Activated CD8-positive, alpha-beta T cell treated with anti-CD3 and anti-CD28 coated beads for 36 hours (primary cell): ENCODE results near the gene UBR3. TPM values are rescaled to one million over a fixed set of nuclear protein-coding genes. Genes with fewer than 3 reads are reported as not detected.

Experiments used
- ATAC-seq: fragments of 200-7000 bp; cut with Tn5 transposase; one replicate; pipeline ENCODE4 v1.10.0; 2021; ENCODE audit warnings: mild to moderate bottlenecking, moderate library complexity
- CTCF ChIA-PET: fragments of 350-600 bp; sonication (Branson Sonifier 250); formaldehyde crosslinking; loops from one replicate; lab custom pipeline; 2021; ENCODE audit warnings: antibody characterized with exemption; lab: Charles Lee
- POLR2A ChIA-PET: fragments of 350-600 bp; sonication (Branson Sonifier 250); formaldehyde crosslinking; loops from one replicate; lab custom pipeline; 2021; ENCODE audit warnings: antibody characterized with exemption; lab: Charles Lee
- DNase-seq: peaks from one replicate; pipeline ENCODE4 v3.0.0-alpha.2; 2020
- H3K27ac Mint-ChIP-seq: one replicate; pipeline ENCODE4 v1.8.0; 2021; ENCODE audit warnings: mild to moderate bottlenecking, mixed read lengths
- H3K27me3 Mint-ChIP-seq: one replicate; pipeline ENCODE4 v1.8.0; 2021; ENCODE audit warnings: mixed read lengths
- H3K36me3 Mint-ChIP-seq: one replicate; pipeline ENCODE4 v1.8.0; 2021; ENCODE audit warnings: low read depth, mixed read lengths
- H3K4me1 Mint-ChIP-seq: one replicate; pipeline ENCODE4 v1.8.0; 2021; ENCODE audit warnings: low read depth, mixed read lengths
- H3K4me3 Mint-ChIP-seq: one replicate; pipeline ENCODE4 v1.8.0; 2021; ENCODE audit warnings: mild to moderate bottlenecking, moderate library complexity, mixed read lengths
- H3K9me3 Mint-ChIP-seq: one replicate; pipeline ENCODE4 v1.8.0; 2021; ENCODE audit warnings: mixed read lengths
- CTCF ChIP-seq: fragments of 200-600 bp; IDR thresholded peaks from one replicate; pipeline ENCODE4 v1.8.0; 2022; ENCODE audit warnings: antibody characterized with exemption, mild to moderate bottlenecking
- intact Hi-C: fragments of 100-400 bp; cut with micrococcal nuclease; formaldehyde crosslinking; loops from one replicate; pipeline ENCODE4 v1.10.0; 2022
- total RNA-seq, 2 experiments: library from RNA; stranded (reverse); gene quantifications; one replicate each; pipeline ENCODE4 v1.2.3, GENCODE V29; 2021

Gene UBR3
- total RNA-seq, 2 experiments from 2014 or later: 14.0 to 15.7 TPM

DNA sequence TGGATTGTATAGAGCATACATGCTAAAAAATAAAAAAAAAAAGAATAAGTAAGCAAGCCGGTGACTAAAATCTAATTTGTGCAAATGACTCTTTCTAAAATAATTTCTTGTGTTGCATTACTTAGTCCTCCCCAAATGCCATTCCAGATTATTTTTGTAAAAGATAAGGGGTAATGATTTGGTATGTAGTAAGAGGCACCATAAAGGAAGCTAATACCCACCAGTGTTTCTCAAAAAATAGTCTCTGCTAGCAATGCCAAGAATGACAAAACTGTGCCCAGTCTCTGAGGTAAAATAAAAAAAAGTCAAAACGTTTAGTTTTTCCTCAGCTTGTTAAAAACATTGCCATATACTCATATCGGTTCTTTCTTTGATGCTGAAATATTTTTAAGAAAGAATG is 5.2 kb upstream of the UBR3 start:
- Mint-ChIP-seq H3K4me3 (no peak overlapping the region), H3K9me3 (peaks cover 3% of the 10 kb centered on the region), H3K27me3 (no peaks in the 10 kb centered on the region), H3K4me1 (peaks cover 55% of the 10 kb centered on the region), H3K27ac (no peak overlapping the region), H3K36me3 (peaks cover 53% of the 10 kb centered on the region)
- TF ChIP-seq CTCF: no peak
- DNase-seq: no peak
- no peak for ATAC-seq
- intact Hi-C loops: loop anchor here (10.0 kb wide), 1 partner anchor 53 kb away; no protein-coding TSS in a partner anchor
- ChIA-PET CTCF (no interaction called here), POLR2A (interaction anchor here (0.5 kb wide), 1 partner anchor 17 kb away, joined by 3 read pairs; no protein-coding TSS in a partner anchor)

DNA sequence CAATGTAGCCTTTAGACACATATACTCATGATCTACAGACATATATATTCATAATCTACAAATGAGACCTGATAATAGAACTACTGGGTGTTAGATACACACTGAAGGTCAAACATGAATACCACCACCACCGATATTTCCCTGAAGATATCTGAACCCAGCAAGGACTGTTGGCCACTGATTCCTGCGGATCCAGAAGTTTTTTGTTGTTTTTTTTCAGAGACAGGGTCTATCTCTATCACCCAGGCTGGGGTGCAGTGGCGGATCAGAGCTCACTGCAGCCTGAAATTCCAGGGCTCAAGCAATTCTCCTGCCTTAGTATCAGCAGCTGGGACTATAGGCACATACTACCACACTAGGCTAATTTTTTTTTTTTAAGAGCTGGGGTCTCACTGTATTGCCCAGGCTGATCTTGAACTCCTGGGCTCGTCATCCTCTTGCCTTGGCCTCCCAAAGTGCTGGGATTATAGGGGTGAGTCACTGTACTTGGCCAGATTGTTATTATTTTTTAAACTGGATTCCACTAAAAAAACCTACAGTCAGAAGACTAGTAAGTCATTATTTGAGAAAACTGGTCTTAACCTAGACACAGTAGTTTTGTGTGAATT is 4.4 kb upstream of the UBR3 start:
- ATAC-seq (no peak), DNase-seq (no peak)
- peaks cover 56% of the 10 kb centered on the region for H3K4me1 Mint-ChIP-seq
- no peak overlapping the region for H3K27ac Mint-ChIP-seq
- peaks cover 45% of the 10 kb centered on the region for H3K36me3 Mint-ChIP-seq
- intact Hi-C loops: loop anchor here (10.0 kb wide), 1 partner anchor 52 kb away; no protein-coding TSS in a partner anchor
- no peaks in the 10 kb centered on the region for H3K27me3 Mint-ChIP-seq
- H3K9me3 Mint-ChIP-seq: no peaks in the 10 kb centered on the region
- TF ChIP-seq CTCF: no peak
- H3K4me3 Mint-ChIP-seq: peak overlapping the region; percentile 87
- CTCF ChIA-PET: interaction anchor here (2.2 kb wide), 1 partner anchor 11 kb away, joined by 19 read pairs; no protein-coding TSS in a partner anchor
- POLR2A ChIA-PET: no interaction called here

DNA sequence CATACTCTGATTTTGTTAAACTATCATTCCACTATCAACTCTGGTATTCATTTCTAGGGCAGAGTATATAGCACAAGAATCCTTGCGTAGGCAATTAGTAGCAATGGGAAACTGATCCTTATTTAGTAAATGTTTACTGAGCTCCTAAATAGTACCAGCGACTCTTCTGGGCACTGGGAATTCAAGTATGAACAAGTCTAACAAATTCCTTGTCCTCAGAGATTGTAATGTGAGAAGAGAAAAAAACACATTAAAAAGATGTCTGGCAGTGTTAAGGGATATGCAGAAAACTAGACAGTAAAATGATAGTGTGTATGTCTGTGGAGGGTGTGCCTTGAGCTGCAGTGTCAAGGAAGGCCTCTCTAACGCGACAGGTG is 3.3 kb upstream of the UBR3 start:
- ATAC-seq: no peak
- DNase-seq: no peak
- H3K27me3 Mint-ChIP-seq: no peaks in the 10 kb centered on the region
- CTCF ChIA-PET: interaction anchor here (0.7 to 3.1 kb wide), 17 partner anchors 9 to 251 kb away, joined by 3 to 19 read pairs (median 4); partner anchors contain the start of gene SSB
- intact Hi-C loops: loop anchor here (10.0 kb wide), 1 partner anchor 51 kb away; no protein-coding TSS in a partner anchor
- H3K4me1 Mint-ChIP-seq: peaks cover 61% of the 10 kb centered on the region
- no peak for TF ChIP-seq CTCF
- H3K27ac Mint-ChIP-seq: peak overlapping the region; percentile 84
- POLR2A ChIA-PET: interaction anchor here (0.7 to 0.8 kb wide), 2 partner anchors 8 to 11 kb away, joined by 3 to 4 read pairs; no protein-coding TSS in a partner anchor
- H3K36me3 Mint-ChIP-seq: peaks cover 37% of the 10 kb centered on the region
- H3K9me3 Mint-ChIP-seq: no peaks in the 10 kb centered on the region
- H3K4me3 Mint-ChIP-seq: peak overlapping the region; percentile 87

DNA sequence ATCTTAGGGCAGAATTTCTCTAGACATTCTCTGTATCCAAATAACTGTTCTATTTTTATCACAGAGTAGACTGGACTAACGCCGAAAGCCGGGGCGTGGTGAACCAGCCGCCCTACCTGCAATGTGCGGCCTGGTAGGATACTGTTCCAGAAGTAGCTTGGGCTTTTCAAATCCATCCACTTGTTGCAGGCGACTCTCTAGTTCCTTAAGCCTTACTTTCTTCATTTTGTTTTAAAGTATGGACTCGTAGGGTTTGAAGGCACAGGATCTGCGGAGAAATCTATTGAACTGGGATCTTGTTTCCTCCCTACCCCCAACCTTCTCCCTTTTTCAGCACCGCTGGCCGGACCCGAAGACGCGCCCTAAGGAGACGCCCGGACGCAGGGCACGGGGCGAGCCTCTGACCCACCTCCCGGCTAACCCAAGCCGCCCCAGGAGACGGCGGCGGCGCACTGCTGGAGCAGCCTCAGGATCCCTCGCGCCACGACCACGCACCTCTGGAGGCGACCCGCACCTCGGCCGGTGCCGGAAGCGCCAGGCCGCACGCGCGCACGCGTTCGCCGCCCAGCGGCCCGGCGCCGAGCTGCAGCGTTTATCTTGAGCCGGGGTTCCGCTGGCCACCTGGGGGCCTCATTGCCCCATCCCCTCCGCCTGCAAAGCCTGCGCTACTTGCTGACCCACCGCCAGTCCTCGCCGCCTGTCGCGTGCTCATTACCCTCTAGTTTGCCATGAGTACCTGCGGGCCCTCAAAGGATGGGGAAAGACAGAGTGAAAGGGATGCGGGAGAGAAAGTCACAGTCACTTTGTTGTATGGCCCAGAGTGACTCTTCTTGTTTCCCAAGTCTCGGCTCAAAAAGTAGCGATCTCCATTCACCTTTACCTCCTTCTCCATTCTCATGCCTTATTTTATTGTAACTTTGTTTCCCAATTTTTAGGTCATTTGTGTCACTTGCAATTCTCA is 2.6 kb upstream of the UBR3 start, which contains the start of gene METTL5:
Gene METTL5 (minus strand): TSS at position 533 of the 961 bp plus-strand sequence. CDS start 308 bp downstream, at position 225.
- Mint-ChIP-seq H3K9me3 (no peaks in the 10 kb centered on the region), H3K27me3 (no peaks in the 10 kb centered on the region), H3K36me3 (peaks cover 33% of the 10 kb centered on the region), H3K4me3 (peak within 1 kb of the TSS; percentile 87), H3K27ac (peak within 1 kb of the TSS; percentile 86), H3K4me1 (peaks cover 57% of the 10 kb centered on the region)
- ATAC-seq (peak; percentile 76), DNase-seq (peak; percentile 84)
- POLR2A ChIA-PET: interaction anchor here (0.7 to 0.8 kb wide), 3 partner anchors 9 to 240 kb away, joined by 3 to 4 read pairs (median 3); no protein-coding TSS in a partner anchor
- CTCF ChIA-PET: interaction anchor here (0.6 to 3.1 kb wide), 19 partner anchors 9 to 252 kb away, joined by 3 to 19 read pairs (median 4); partner anchors contain the start of gene SSB
- TF ChIP-seq CTCF: peak; percentile 99
- intact Hi-C loops: loop anchor here (5.0 to 10.0 kb wide), 2 partner anchors 50 to 103 kb away; no protein-coding TSS in a partner anchor
